GM23338 (cell line): ENCODE results near the gene CACNA1S. TPM values are rescaled to one million over a fixed set of nuclear protein-coding genes. Genes with fewer than 3 reads are reported as not detected.
A peak's percentile ranks its signal among the peaks of the same experiment; 100 is the strongest.

Experiments
- ATAC-seq: fragments of 200-7000 bp; cut with Tn5 transposase; 3 replicates; pipeline ENCODE4 v1.9.1; 2020
- DNase-seq: peaks from one replicate; pipeline ENCODE4 v3.0.0-alpha.2; 2015; ENCODE audit warnings: low spot score
- H2AFZ ChIP-seq: fragments of 200-600 bp; sonication (generic); 2 replicates; pipeline ENCODE4 v1.8.0; 2016; ENCODE audit warnings: antibody characterized with exemption, mild to moderate bottlenecking, moderate library complexity
- H3F3A ChIP-seq: fragments of 200-600 bp; sonication (generic); replicated peaks from 2 replicates; pipeline ENCODE4 v1.8.0; 2017; ENCODE audit warnings: antibody characterized with exemption, mixed run types, low read depth
- H3K27ac ChIP-seq: fragments of 200-600 bp; sonication (generic); 2 replicates; pipeline ENCODE4 v1.6.1; 2016; ENCODE audit warnings: low read depth
- H3K27me3 ChIP-seq: fragments of 200-600 bp; sonication (generic); 2 replicates; pipeline ENCODE4 v1.8.0; 2016; ENCODE audit warnings: mild to moderate bottlenecking, mixed run types, moderate library complexity; ENCODE audit not compliant: insufficient read depth
- H3K36me3 ChIP-seq: fragments of 200-600 bp; sonication (generic); 2 replicates; pipeline ENCODE4 v1.8.0; 2016; ENCODE audit warnings: mild to moderate bottlenecking; ENCODE audit not compliant: insufficient read depth
- H3K4me1 ChIP-seq: fragments of 200-600 bp; sonication (generic); 2 replicates; pipeline ENCODE4 v1.8.0; 2016; ENCODE audit warnings: mild to moderate bottlenecking, moderate library complexity; ENCODE audit not compliant: insufficient read depth
- H3K4me2 ChIP-seq: fragments of 200-600 bp; sonication (generic); 2 replicates; pipeline ENCODE4 v1.7.1; 2017; ENCODE audit warnings: mixed run types
- H3K4me3 ChIP-seq: fragments of 200-600 bp; sonication (generic); 2 replicates; pipeline ENCODE4 v1.6.1; 2016; ENCODE audit warnings: mixed run types
- H3K79me2 ChIP-seq: fragments of 200-600 bp; sonication (generic); replicated peaks from 2 replicates; pipeline ENCODE4 v1.8.0; 2017; ENCODE audit warnings: mild to moderate bottlenecking; ENCODE audit not compliant: insufficient read depth
- H3K9me2 ChIP-seq: fragments of 200-600 bp; sonication (generic); 2 replicates; pipeline ENCODE4 v1.8.0; 2017; ENCODE audit not compliant: insufficient read depth
- H4K20me1 ChIP-seq: fragments of 200-600 bp; sonication (generic); replicated peaks from 2 replicates; pipeline ENCODE4 v1.8.0; 2017; ENCODE audit warnings: mild to moderate bottlenecking; ENCODE audit not compliant: insufficient read depth
- H3K27ac Mint-ChIP-seq: 2 replicates; pipeline ENCODE4 v1.8.0; 2020; ENCODE audit warnings: inconsistent platforms, mild to moderate bottlenecking, moderate library complexity, mixed read lengths
- H3K27me3 Mint-ChIP-seq: 3 replicates; pipeline ENCODE4 v1.8.0; 2022; ENCODE audit warnings: low read depth, mild to moderate bottlenecking, moderate library complexity, mixed read lengths, inconsistent platforms; ENCODE audit not compliant: insufficient read depth, poor library complexity
- H3K36me3 Mint-ChIP-seq: 3 replicates; pipeline ENCODE4 v1.8.0; 2021; ENCODE audit warnings: low read depth, mild to moderate bottlenecking, inconsistent platforms, moderate library complexity, mixed read lengths
- H3K4me1 Mint-ChIP-seq: 3 replicates; pipeline ENCODE4 v1.8.0; 2020; ENCODE audit warnings: mild to moderate bottlenecking, inconsistent platforms, mixed read lengths
- H3K4me3 Mint-ChIP-seq: 3 replicates; pipeline ENCODE4 v1.8.0; 2021; ENCODE audit warnings: moderate library complexity, mild to moderate bottlenecking, inconsistent platforms, mixed read lengths
- H3K9me3 Mint-ChIP-seq: 3 replicates; pipeline ENCODE4 v1.8.0; 2020; ENCODE audit warnings: moderate library complexity, mild to moderate bottlenecking, inconsistent platforms, mixed read lengths
- CREB1 ChIP-seq: fragments of 250-450 bp; sonication (Bioruptor Pico); IDR thresholded peaks from 2 replicates; pipeline ENCODE4 v1.5.0; 2020; ENCODE audit warnings: low read depth, mild to moderate bottlenecking, moderate library complexity
- ETS1 ChIP-seq: IDR thresholded peaks from 2 replicates; pipeline ENCODE4 v1.6.1; 2016; ENCODE audit warnings: antibody characterized with exemption
- EZH2 ChIP-seq: fragments of 200-600 bp; sonication (generic); IDR thresholded peaks from one replicate; pipeline ENCODE4 v1.8.0; 2017; ENCODE audit warnings: antibody characterized with exemption, mild to moderate bottlenecking, low read depth; ENCODE audit not compliant: unreplicated experiment
- EZH2phosphoT487 ChIP-seq: fragments of 200-600 bp; sonication (generic); IDR thresholded peaks from one replicate; pipeline ENCODE4 v1.8.1; 2018; ENCODE audit warnings: antibody characterized with exemption; ENCODE audit not compliant: unreplicated experiment
- JUNB ChIP-seq: IDR thresholded peaks from one replicate; pipeline ENCODE4 v1.6.1; 2016; ENCODE audit warnings: antibody characterized with exemption; ENCODE audit not compliant: unreplicated experiment
- NANOG ChIP-seq: IDR thresholded peaks from 2 replicates; pipeline ENCODE4 v1.6.1; 2016; ENCODE audit warnings: antibody characterized with exemption, borderline replicate concordance
- STAT1 ChIP-seq: IDR thresholded peaks from one replicate; pipeline ENCODE4 v1.6.1; 2016; ENCODE audit warnings: antibody characterized with exemption; ENCODE audit not compliant: unreplicated experiment
- ZNF114 ChIP-seq: fragments of 250-450 bp; sonication (Bioruptor Pico); IDR thresholded peaks from 2 replicates; pipeline ENCODE4 v1.5.0; 2020; ENCODE audit warnings: mild to moderate bottlenecking, moderate library complexity
- ZNF331 ChIP-seq: fragments of 250-450 bp; sonication (Bioruptor Pico); IDR thresholded peaks from 2 replicates; pipeline ENCODE4 v1.5.0; 2020; ENCODE audit warnings: low read depth, mild to moderate bottlenecking, moderate library complexity
- ZNF462 ChIP-seq: fragments of 250-450 bp; sonication (Bioruptor Pico); IDR thresholded peaks from 2 replicates; pipeline ENCODE4 v1.5.0; 2020; ENCODE audit warnings: mild to moderate bottlenecking, moderate library complexity
- polyA plus RNA-seq: library from polyadenylated mRNA; unstranded; fragments of >200 nt; fragmentation: Nextera tagmentation; extraction: Ambion mirVana; gene quantifications from 2 replicates; pipeline ENCODE4 v1.2.1, GENCODE V29; 2016
- total RNA-seq: library from RNA; depleted of rRNA; stranded (reverse); fragments of >200 nt; shearing (Covaris generic); gene quantifications from 2 replicates; pipeline ENCODE4 v1.2.3, GENCODE V29; 2014
- TF ChIP-seq, protein P1 (sequence below): IDR thresholded peaks from one replicate; pipeline ENCODE4 v1.6.1; 2018; ENCODE audit warnings: antibody characterized with exemption; ENCODE audit not compliant: unreplicated experiment
- TF ChIP-seq, protein P2 (sequence below), 2 experiments: fragments of 200-600 bp in 1 of 2; sonication (generic) in 1 of 2; conservative IDR thresholded peaks; 2 replicates each; pipeline versions ENCODE4 v1.5.1 to v1.6.1; 2016 to 2017; ENCODE audit warnings: antibody characterized with exemption in 2 of 2, low read depth in 2 of 2, mild to moderate bottlenecking in 2 of 2, moderate library complexity in 1 of 2

Gene CACNA1S
- total and polyA plus RNA-seq, 2 experiments from 2014 or later = 0.03 TPM; not detected in 1

DNA sequence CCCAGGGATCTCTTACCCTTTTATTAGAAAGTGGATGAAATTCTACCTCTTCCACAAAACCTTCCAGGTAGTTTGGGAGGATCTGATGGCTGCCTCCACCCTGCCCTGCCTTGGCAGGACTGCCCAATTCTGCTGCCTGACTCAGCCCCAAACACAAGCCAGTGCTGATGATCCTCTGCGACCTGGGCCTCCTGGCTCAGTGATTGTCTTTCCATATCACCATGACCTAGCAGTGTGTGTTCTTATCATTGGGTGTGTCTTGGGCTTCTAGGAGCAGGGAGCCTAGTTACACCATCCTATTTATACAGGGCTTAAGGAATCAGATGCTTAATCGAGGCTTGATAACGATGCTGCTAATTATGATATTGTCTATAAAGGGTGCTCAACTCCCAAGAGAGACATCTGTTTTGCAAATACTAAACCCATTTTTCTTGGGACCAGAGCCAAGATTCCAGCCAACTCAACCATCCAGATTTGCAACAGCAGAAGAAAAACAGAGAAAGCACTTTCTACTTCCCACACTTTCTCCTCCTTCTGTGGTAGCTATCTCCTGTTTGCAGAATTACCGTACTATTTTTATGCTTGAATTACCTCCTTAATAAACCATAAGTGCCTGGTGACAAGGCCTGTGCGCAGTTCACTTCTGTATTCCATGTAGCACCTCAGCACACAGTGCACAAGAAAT is 52.2 kb downstream of the CACNA1S start:
- no peaks in the 10 kb centered on the region for H3K36me3 ChIP-seq
- peak overlapping the region; percentile 32; the same call in 1 of the 2 replicates for H2AFZ ChIP-seq
- H3K4me1 ChIP-seq = peaks cover 10% of the 10 kb centered on the region
- H3K4me3 ChIP-seq = no peak overlapping the region
- peaks cover 10% of the 10 kb centered on the region for H3K9me2 ChIP-seq
- TF ChIP-seq NANOG (no peak), ZNF331 (CRISPR knock-in tag) (no peak), CREB1 (CRISPR knock-in tag) (no peak), STAT1 (no peak), EZH2phosphoT487 (no peak), EZH2 (no peak), JUNB (no peak), ETS1 (no peak), ZNF462 (CRISPR knock-in tag) (no peak), ZNF114 (no peak)
- TF ChIP-seq, protein P1, sequence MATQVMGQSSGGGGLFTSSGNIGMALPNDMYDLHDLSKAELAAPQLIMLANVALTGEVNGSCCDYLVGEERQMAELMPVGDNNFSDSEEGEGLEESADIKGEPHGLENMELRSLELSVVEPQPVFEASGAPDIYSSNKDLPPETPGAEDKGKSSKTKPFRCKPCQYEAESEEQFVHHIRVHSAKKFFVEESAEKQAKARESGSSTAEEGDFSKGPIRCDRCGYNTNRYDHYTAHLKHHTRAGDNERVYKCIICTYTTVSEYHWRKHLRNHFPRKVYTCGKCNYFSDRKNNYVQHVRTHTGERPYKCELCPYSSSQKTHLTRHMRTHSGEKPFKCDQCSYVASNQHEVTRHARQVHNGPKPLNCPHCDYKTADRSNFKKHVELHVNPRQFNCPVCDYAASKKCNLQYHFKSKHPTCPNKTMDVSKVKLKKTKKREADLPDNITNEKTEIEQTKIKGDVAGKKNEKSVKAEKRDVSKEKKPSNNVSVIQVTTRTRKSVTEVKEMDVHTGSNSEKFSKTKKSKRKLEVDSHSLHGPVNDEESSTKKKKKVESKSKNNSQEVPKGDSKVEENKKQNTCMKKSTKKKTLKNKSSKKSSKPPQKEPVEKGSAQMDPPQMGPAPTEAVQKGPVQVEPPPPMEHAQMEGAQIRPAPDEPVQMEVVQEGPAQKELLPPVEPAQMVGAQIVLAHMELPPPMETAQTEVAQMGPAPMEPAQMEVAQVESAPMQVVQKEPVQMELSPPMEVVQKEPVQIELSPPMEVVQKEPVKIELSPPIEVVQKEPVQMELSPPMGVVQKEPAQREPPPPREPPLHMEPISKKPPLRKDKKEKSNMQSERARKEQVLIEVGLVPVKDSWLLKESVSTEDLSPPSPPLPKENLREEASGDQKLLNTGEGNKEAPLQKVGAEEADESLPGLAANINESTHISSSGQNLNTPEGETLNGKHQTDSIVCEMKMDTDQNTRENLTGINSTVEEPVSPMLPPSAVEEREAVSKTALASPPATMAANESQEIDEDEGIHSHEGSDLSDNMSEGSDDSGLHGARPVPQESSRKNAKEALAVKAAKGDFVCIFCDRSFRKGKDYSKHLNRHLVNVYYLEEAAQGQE = no peak
- TF ChIP-seq, protein P2, sequence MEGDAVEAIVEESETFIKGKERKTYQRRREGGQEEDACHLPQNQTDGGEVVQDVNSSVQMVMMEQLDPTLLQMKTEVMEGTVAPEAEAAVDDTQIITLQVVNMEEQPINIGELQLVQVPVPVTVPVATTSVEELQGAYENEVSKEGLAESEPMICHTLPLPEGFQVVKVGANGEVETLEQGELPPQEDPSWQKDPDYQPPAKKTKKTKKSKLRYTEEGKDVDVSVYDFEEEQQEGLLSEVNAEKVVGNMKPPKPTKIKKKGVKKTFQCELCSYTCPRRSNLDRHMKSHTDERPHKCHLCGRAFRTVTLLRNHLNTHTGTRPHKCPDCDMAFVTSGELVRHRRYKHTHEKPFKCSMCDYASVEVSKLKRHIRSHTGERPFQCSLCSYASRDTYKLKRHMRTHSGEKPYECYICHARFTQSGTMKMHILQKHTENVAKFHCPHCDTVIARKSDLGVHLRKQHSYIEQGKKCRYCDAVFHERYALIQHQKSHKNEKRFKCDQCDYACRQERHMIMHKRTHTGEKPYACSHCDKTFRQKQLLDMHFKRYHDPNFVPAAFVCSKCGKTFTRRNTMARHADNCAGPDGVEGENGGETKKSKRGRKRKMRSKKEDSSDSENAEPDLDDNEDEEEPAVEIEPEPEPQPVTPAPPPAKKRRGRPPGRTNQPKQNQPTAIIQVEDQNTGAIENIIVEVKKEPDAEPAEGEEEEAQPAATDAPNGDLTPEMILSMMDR (conservative IDR thresholded peaks at IDR 0.05; ENCODE audit: low read depth in 2 of 2) = no peak
- H3K4me1 Mint-ChIP-seq = peaks cover 18% of the 10 kb centered on the region
- DNase-seq (no peak), ATAC-seq (no peak)
- H3K4me3 Mint-ChIP-seq = no peak overlapping the region
- H3K27me3 Mint-ChIP-seq = peaks cover 15% of the 10 kb centered on the region
- H4K20me1 ChIP-seq = no peaks in the 10 kb centered on the region
- H3K9me3 Mint-ChIP-seq = peaks cover 2% of the 10 kb centered on the region; the same call in 1 of the 3 replicates
- H3K4me2 ChIP-seq = 0 out of 2 replicates have a peak overlapping the region, but pooled peaks have one; percentile 48
- no peaks in the 10 kb centered on the region for H3K79me2 ChIP-seq
- H3K27me3 ChIP-seq = no peaks in the 10 kb centered on the region
- H3K36me3 Mint-ChIP-seq = no peaks in the 10 kb centered on the region; the same call in 2 of the 3 replicates
- H3F3A ChIP-seq = no peaks in the 10 kb centered on the region
- no peak overlapping the region for H3K27ac Mint-ChIP-seq
- no peak overlapping the region for H3K27ac ChIP-seq
